Measurements from ENCODE around the gene MED12L. TPM values are rescaled to one million over a fixed set of nuclear protein-coding genes. Genes with fewer than 3 reads are reported as not detected.

MED12L gene
- total and polyA plus RNA-seq, 2 donors (not counting 1 experiment from before 2014, with no cell fraction given): 0.94 to 4.3 TPM

DNA sequence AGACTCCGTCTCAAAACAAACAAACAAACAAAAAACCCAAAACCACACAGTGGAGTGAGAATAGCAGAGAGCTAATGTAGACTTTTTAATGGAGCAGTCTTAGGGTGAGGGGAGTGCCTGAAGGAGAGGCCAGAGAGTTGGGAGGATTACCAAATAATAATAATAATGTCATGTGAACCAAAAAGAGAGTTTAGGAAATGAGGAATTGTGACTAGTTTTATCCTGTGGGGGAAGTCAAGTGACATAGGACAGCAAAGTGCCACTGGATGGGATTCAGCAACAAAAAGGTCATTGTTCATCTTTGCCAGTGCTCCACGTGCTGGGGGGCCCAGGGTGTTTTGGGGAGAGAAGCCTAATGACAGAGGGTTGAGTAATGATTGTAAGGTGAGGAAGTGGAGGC lies 218.3 kb downstream of the MED12L start:
- no peaks in the 10 kb centered on the region for H3K9me3 ChIP-seq (ENCODE audit: control insufficient read depth, insufficient read depth, low read depth, low read length)
- no peak overlapping the region for H2AFZ ChIP-seq (ENCODE audit: low read length)
- H3K79me2 ChIP-seq (ENCODE audit: control insufficient read depth, insufficient read depth, low read length): no peaks in the 10 kb centered on the region
- H3K27ac ChIP-seq (ENCODE audit: insufficient read depth, low read length): no peak overlapping the region
- H3K9ac ChIP-seq (ENCODE audit: insufficient read depth, low read length): no peak overlapping the region
- peaks cover 28% of the 10 kb centered on the region for H3K4me1 ChIP-seq (ENCODE audit: control insufficient read depth, extremely low read depth, insufficient read depth, low read length)
- no peak for TF ChIP-seq EZH2 (IDR thresholded peaks at IDR 0.05; ENCODE audit: low read length, missing control alignments)
- TF ChIP-seq, protein P1, sequence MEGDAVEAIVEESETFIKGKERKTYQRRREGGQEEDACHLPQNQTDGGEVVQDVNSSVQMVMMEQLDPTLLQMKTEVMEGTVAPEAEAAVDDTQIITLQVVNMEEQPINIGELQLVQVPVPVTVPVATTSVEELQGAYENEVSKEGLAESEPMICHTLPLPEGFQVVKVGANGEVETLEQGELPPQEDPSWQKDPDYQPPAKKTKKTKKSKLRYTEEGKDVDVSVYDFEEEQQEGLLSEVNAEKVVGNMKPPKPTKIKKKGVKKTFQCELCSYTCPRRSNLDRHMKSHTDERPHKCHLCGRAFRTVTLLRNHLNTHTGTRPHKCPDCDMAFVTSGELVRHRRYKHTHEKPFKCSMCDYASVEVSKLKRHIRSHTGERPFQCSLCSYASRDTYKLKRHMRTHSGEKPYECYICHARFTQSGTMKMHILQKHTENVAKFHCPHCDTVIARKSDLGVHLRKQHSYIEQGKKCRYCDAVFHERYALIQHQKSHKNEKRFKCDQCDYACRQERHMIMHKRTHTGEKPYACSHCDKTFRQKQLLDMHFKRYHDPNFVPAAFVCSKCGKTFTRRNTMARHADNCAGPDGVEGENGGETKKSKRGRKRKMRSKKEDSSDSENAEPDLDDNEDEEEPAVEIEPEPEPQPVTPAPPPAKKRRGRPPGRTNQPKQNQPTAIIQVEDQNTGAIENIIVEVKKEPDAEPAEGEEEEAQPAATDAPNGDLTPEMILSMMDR (conservative IDR thresholded peaks at IDR 0.05 in 1 of 2, IDR thresholded peaks at IDR 0.05 in 1 of 2; ENCODE audit: low read depth in 1 of 2, low read length in 2 of 2): no peak
- DNase-seq (ENCODE audit: low read depth in 2 of 2): no peak
- H3K4me2 ChIP-seq (ENCODE audit: extremely low read depth, insufficient read depth, low read length): no peak overlapping the region
- no peak overlapping the region for H3K4me3 ChIP-seq (replicated peaks in 1 of 4; ENCODE audit: control extremely low read depth in 1 of 4, insufficient read depth in 1 of 4, low read depth in 3 of 4, low read length in 4 of 4)
- no peaks in the 10 kb centered on the region for H4K20me1 ChIP-seq (ENCODE audit: control insufficient read depth, extremely low read depth, insufficient read depth, low read length)
- H3K27me3 ChIP-seq (ENCODE audit: control insufficient read depth, insufficient read depth, low read length): no peaks in the 10 kb centered on the region
- no peaks in the 10 kb centered on the region for H3K36me3 ChIP-seq (ENCODE audit: control insufficient read depth, insufficient read depth, low read length)

DNA sequence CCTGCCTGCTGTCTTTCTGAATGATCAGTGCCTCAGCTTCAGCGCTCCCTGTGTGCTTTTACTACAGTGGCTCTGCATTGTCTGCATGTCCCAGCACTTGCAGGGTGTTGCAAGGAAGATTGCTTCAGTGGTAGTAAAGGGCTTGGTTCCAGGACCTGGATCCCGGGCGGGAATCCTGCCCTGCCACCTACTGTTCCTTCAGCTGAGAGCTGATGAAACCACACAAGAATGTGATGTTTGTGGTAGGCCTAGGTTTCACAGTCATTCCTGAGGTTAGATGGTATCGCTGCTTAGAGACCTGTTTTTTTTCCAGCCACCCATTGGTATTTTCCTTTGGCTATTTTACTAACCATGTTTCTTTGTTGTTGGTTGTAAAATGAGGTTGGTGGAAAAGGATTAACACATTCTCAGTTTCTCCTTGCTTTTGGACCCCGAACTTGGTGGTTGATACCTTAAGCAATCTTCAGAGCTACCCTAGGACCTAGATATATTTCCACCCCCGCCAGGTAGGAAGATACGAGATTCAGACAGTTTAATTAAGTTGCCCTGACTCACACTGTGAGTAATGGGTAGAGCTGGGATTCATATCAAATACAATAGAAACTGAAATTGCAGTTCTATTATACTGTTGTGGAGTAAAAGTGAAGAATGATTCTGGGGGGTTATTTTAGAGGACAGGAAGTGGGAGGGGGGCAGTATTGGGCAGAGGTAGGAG lies 219.8 kb downstream of the MED12L start:
- H2AFZ ChIP-seq (ENCODE audit: low read length): no peak overlapping the region
- TF ChIP-seq, protein P1 (conservative IDR thresholded peaks at IDR 0.05 in 1 of 2, IDR thresholded peaks at IDR 0.05 in 1 of 2; ENCODE audit: low read depth in 1 of 2, low read length in 2 of 2): peak; percentile 16 to 24
- no peak for TF ChIP-seq EZH2 (IDR thresholded peaks at IDR 0.05; ENCODE audit: low read length, missing control alignments)
- no peak overlapping the region for H3K9ac ChIP-seq (ENCODE audit: insufficient read depth, low read length)
- no peaks in the 10 kb centered on the region for H3K9me3 ChIP-seq (ENCODE audit: control insufficient read depth, insufficient read depth, low read depth, low read length)
- no peaks in the 10 kb centered on the region for H3K79me2 ChIP-seq (ENCODE audit: control insufficient read depth, insufficient read depth, low read length)
- peak; percentile 97 to 99 for DNase-seq (ENCODE audit: low read depth in 2 of 2)
- H3K36me3 ChIP-seq (ENCODE audit: control insufficient read depth, insufficient read depth, low read length): no peaks in the 10 kb centered on the region
- peak overlapping the region; percentile 42 for H3K27ac ChIP-seq (ENCODE audit: insufficient read depth, low read length)
- no peaks in the 10 kb centered on the region for H4K20me1 ChIP-seq (ENCODE audit: control insufficient read depth, extremely low read depth, insufficient read depth, low read length)
- no peaks in the 10 kb centered on the region for H3K27me3 ChIP-seq (ENCODE audit: control insufficient read depth, insufficient read depth, low read length)
- peak overlapping the region in 1 of 4 experiments; percentile 9 for H3K4me3 ChIP-seq (replicated peaks in 1 of 4; ENCODE audit: control extremely low read depth in 1 of 4, insufficient read depth in 1 of 4, low read depth in 3 of 4, low read length in 4 of 4)
- peaks cover 28% of the 10 kb centered on the region for H3K4me1 ChIP-seq (ENCODE audit: control insufficient read depth, extremely low read depth, insufficient read depth, low read length)
- H3K4me2 ChIP-seq (ENCODE audit: extremely low read depth, insufficient read depth, low read length): peak overlapping the region; percentile 45

DNA sequence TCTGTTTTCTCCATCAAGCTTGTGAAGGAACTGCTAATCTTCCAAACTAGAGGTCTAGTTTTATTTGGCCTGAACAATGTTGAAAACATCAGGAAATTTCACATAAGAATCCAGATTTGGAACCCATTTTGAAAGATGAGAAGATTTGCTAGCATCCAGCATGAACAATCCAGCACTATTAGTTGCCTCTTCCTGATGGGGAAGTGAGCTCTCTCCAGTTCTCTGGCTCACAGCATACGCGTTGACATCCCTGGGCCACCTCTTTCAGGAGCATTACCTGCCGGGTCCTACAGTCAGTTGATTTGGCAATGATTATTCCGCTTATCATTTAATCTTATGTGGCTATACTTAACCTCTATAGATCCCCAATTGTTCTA lies 220.3 kb downstream of the MED12L start:
- Histone ChIP-seq H3K4me2 (ENCODE audit: extremely low read depth, insufficient read depth, low read length) (peak overlapping the region; percentile 54), H3K79me2 (ENCODE audit: control insufficient read depth, insufficient read depth, low read length) (no peaks in the 10 kb centered on the region), H3K27me3 (ENCODE audit: control insufficient read depth, insufficient read depth, low read length) (no peaks in the 10 kb centered on the region), H3K4me1 (ENCODE audit: control insufficient read depth, extremely low read depth, insufficient read depth, low read length) (peaks cover 28% of the 10 kb centered on the region), H4K20me1 (ENCODE audit: control insufficient read depth, extremely low read depth, insufficient read depth, low read length) (no peaks in the 10 kb centered on the region), H3K9ac (ENCODE audit: insufficient read depth, low read length) (no peak overlapping the region), H3K4me3 (replicated peaks in 1 of 4; ENCODE audit: control extremely low read depth in 1 of 4, insufficient read depth in 1 of 4, low read depth in 3 of 4, low read length in 4 of 4) (no peak overlapping the region), H3K9me3 (ENCODE audit: control insufficient read depth, insufficient read depth, low read depth, low read length) (no peaks in the 10 kb centered on the region), H3K36me3 (ENCODE audit: control insufficient read depth, insufficient read depth, low read length) (no peaks in the 10 kb centered on the region), H3K27ac (ENCODE audit: insufficient read depth, low read length) (peak overlapping the region; percentile 42), H2AFZ (ENCODE audit: low read length) (no peak overlapping the region)
- DNase-seq (ENCODE audit: low read depth in 2 of 2): no peak
- TF ChIP-seq EZH2 (IDR thresholded peaks at IDR 0.05; ENCODE audit: low read length, missing control alignments): no peak
- TF ChIP-seq, protein P1 (conservative IDR thresholded peaks at IDR 0.05 in 1 of 2, IDR thresholded peaks at IDR 0.05 in 1 of 2; ENCODE audit: low read depth in 1 of 2, low read length in 2 of 2): no peak

All from fibroblast of lung (primary cell).